ENCODE data around the gene EXOC6B. TPM values are rescaled to one million over a fixed set of nuclear protein-coding genes. Genes with fewer than 3 reads are reported as not detected.

The EXOC6B gene
- total RNA-seq, 1 donor from 2014 or later, result 35.2 TPM

DNA sequence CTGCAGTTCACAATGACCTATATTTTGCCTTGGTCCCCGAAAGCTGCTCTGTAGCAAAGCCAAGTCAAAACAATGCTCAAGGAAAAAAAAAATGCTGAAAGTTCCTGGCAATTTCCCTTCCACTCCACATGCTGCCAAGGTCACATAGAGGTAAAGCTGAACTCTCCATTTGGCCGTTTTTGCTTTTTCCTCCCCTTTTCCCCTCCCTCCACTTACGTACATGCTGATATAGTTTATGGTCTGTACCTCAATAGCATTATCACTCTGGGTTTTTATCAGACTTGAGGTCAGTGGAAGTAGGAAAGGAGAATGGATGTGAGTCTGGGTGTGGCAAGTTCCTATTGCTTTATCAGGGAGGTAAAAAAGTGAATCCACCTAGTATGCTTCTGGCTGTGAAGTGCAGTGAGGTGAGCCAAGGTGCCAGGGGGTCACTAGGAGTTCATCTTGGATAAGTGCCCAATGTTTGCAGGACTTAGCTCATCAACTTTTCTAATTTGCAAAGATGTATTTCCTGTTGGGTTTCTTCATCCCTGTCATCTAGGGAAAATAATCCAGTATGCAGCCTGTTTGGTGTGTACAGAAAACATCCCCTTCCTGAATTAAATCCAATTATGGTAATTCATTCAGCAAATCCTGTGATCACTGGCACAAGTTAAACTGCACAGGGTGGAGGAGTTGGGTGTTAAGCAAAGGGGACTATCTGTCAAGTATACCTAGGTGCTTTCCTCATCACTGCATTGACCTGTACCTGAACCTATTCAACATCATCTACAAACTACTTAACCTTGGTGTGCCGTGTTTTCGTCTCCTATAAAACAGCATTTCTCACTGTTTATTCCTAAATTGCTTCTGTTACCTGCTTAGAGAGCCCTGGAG is 553.8 kb downstream of the EXOC6B start:
- TF ChIP-seq, protein P1, sequence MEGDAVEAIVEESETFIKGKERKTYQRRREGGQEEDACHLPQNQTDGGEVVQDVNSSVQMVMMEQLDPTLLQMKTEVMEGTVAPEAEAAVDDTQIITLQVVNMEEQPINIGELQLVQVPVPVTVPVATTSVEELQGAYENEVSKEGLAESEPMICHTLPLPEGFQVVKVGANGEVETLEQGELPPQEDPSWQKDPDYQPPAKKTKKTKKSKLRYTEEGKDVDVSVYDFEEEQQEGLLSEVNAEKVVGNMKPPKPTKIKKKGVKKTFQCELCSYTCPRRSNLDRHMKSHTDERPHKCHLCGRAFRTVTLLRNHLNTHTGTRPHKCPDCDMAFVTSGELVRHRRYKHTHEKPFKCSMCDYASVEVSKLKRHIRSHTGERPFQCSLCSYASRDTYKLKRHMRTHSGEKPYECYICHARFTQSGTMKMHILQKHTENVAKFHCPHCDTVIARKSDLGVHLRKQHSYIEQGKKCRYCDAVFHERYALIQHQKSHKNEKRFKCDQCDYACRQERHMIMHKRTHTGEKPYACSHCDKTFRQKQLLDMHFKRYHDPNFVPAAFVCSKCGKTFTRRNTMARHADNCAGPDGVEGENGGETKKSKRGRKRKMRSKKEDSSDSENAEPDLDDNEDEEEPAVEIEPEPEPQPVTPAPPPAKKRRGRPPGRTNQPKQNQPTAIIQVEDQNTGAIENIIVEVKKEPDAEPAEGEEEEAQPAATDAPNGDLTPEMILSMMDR (IDR thresholded peaks at IDR 0.05), result no peak
- H3K9me3 ChIP-seq, result no peaks in the 10 kb centered on the region
- no peaks in the 10 kb centered on the region for H3K36me3 ChIP-seq
- no peak overlapping the region for H3K27ac ChIP-seq
- intact Hi-C loops (cut with DNase I), result no loop called here
- ATAC-seq (peak; percentile 14), DNase-seq (no peak)
- peaks cover 4% of the 10 kb centered on the region for H3K4me1 ChIP-seq
- H3K4me3 ChIP-seq, result no peak overlapping the region
- no peaks in the 10 kb centered on the region for H3K27me3 ChIP-seq

DNA sequence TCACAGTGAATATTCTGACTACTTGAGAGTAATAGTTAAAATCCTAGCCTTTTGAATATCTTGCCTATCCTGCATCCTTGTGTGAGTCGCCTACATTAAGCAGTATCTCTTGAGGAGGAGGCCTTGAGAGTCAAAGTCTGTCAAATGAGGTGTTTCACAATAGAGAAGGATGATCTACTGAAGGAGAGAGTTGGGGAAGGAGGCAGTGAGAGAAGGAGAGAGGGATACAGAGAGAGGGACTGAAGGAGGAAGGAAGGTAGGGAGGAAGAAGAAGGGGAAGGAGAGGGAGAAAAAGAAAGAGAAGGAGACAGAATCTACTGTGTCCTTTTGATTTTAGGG is 554.6 kb downstream of the EXOC6B start:
- Histone ChIP-seq H3K27me3 (no peaks in the 10 kb centered on the region), H3K9me3 (no peaks in the 10 kb centered on the region), H3K36me3 (no peaks in the 10 kb centered on the region), H3K27ac (no peak overlapping the region), H3K4me1 (peaks cover 4% of the 10 kb centered on the region), H3K4me3 (no peak overlapping the region)
- intact Hi-C loops (cut with DNase I), result no loop called here
- no peak for DNase-seq
- no peak for ATAC-seq
- TF ChIP-seq, protein P1 (IDR thresholded peaks at IDR 0.05), result no peak

DNA sequence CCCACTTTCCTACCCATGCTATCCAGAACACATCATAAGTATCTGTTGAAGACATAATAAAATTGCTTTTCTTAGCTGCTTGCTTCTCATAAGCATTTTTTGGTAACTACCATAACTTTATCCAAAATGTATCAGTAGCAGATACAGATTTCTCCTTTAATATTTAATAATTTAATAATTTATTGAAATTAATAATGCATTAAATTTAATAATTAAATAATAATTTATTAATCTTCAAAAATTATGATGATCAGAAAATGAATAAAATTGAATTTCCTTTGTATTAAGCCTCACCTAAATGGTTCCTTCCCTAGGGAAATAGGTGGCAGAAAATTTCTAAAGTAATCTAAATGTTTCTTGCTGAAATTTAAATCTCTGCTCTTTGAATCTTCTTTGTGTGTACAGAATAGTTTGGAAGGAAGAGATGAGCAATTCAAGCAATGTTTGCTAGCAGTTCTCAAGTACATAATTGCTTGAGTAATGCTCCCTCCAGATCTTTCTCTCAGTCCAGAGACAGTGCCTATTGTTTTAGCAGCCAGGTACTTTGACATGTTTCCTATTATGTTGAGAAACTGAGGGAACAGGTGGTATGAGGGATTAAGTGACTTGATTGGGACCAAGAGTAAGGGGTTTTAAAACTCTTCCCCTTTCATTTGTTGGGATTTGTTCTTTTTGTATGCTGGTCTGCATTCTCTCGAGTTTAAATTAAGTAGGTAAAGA is 555.1 kb downstream of the EXOC6B start:
- DNase-seq (no peak), ATAC-seq (no peak)
- TF ChIP-seq, protein P1 (IDR thresholded peaks at IDR 0.05), result no peak
- Histone ChIP-seq H3K27me3 (no peaks in the 10 kb centered on the region), H3K4me1 (peaks cover 4% of the 10 kb centered on the region), H3K9me3 (no peaks in the 10 kb centered on the region), H3K27ac (no peak overlapping the region), H3K4me3 (no peak overlapping the region), H3K36me3 (no peaks in the 10 kb centered on the region)
- intact Hi-C loops (cut with DNase I), result no loop called here

DNA sequence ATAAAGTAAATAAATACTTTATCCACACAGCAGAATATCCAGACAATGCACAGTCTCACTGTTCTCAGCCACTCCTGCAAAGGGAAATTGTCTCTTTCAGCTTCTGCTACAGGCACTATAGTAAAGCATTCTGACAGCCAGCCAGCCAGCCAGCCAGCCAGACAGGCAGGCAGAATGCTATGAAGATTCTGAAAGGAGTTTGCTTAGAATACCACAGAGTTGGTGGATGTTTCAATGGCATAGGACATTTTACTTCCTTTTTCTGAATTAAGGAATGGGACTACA is 562.1 kb downstream of the EXOC6B start:
- ATAC-seq (no peak), DNase-seq (no peak)
- H3K4me3 ChIP-seq, result no peak overlapping the region
- no peaks in the 10 kb centered on the region for H3K27me3 ChIP-seq
- H3K9me3 ChIP-seq, result no peaks in the 10 kb centered on the region
- H3K4me1 ChIP-seq, result no peaks in the 10 kb centered on the region
- intact Hi-C loops (cut with DNase I), result no loop called here
- H3K27ac ChIP-seq, result no peak overlapping the region
- no peaks in the 10 kb centered on the region for H3K36me3 ChIP-seq
- TF ChIP-seq, protein P1 (IDR thresholded peaks at IDR 0.05), result no peak

DNA sequence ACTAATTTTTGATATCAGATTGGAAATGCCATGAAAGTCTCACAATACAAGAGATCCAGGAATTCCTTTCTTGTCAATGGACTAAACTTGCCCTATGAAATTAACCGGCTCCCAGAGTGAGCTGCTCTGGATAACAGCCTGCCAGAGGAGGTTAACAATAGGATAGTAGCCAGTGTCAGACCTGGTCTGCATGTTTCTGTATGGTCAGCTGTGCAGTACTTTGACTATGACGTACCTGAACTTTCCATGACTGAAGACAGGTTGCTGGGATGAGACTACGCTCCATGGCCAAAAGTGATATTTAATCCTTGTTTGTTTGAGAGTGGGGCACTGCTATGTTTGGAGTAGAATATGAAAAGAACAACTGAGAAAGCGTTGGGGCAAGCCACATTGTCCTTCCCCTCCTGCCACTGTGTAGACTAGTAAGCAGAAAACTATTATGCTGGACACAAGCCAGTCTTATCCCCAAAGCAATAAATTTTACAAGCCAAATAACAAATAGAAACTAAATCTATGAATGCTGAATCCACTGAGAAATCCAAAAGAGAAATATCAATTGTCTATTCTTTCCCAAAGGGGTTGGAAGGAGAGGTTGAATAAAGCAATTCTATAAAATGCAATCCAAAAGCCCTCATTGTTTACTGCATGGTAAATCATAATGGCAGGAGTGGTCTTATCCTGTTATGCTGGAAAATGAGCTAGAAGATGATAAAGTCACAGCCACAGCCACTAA is 562.6 kb downstream of the EXOC6B start:
- ATAC-seq (no peak), DNase-seq (no peak)
- Histone ChIP-seq H3K4me3 (no peak overlapping the region), H3K9me3 (no peaks in the 10 kb centered on the region), H3K27ac (no peak overlapping the region), H3K27me3 (no peaks in the 10 kb centered on the region), H3K4me1 (no peaks in the 10 kb centered on the region), H3K36me3 (no peaks in the 10 kb centered on the region)
- TF ChIP-seq, protein P1 (IDR thresholded peaks at IDR 0.05), result no peak
- intact Hi-C loops (cut with DNase I), result no loop called here

Data from upper lobe of right lung (tissue), 1 donor.